Peyer's patch (tissue), 4 donors: ENCODE results near the gene PPP2R3A.

Experiments
- CTCF ChIP-seq, 6 experiments: fragments of 450-650 bp in 4 of 6; fragments of 200-600 bp in 2 of 6; sonication (generic) in 1 of 6; IDR thresholded peaks; one replicate each; pipeline ENCODE4 v1.5.1; 2017 to 2019; ENCODE audit warnings: antibody characterized with exemption in 6 of 6, mild to moderate bottlenecking in 3 of 6, moderate library complexity in 1 of 6
- POLR2A ChIP-seq, 2 donors: fragments of 450-650 bp; IDR thresholded peaks; one replicate each; pipeline ENCODE4 v1.5.1; 2017; ENCODE audit warnings: antibody characterized with exemption in 2 of 2, mild to moderate bottlenecking in 2 of 2, moderate library complexity in 2 of 2

- peak in 2 of 6 experiments; percentile 3 to 7 for TF ChIP-seq CTCF (IDR thresholded peaks at IDR 0.05)
- peak; percentile 56 to 65 for TF ChIP-seq POLR2A (IDR thresholded peaks at IDR 0.05)
Observed at GRCh38 chr3:136196401-136197158, 231.1 kb downstream of the PPP2R3A start.
